Rectal smooth muscle tissue (tissue), 1 donor: ENCODE data around the gene WDR18.

Source experiments
- H3K27ac ChIP-seq: one replicate; pipeline ENCODE4 v1.7.0; 2013; ENCODE audit warnings: low read depth, low read length, inconsistent platforms
- H3K27me3 ChIP-seq: one replicate; pipeline ENCODE4 v1.7.0; 2013; ENCODE audit warnings: low read length; ENCODE audit not compliant: control insufficient read depth, insufficient read depth
- H3K36me3 ChIP-seq: one replicate; pipeline ENCODE4 v1.7.0; 2013; ENCODE audit warnings: low read length; ENCODE audit not compliant: control insufficient read depth, insufficient read depth
- H3K4me1 ChIP-seq: one replicate; pipeline ENCODE4 v1.7.0; 2013; ENCODE audit warnings: low read length; ENCODE audit not compliant: control insufficient read depth, insufficient read depth
- H3K4me3 ChIP-seq: one replicate; pipeline ENCODE4 v1.7.0; 2013; ENCODE audit warnings: low read length
- H3K9ac ChIP-seq: one replicate; pipeline ENCODE4 v1.7.0; 2013; ENCODE audit warnings: low read length

Gene WDR18

GRCh38 chr19:1037621-1038064, 53.5 kb downstream of the WDR18 start:
- Histone ChIP-seq H3K27me3 (peaks cover 3% of the 10 kb centered on the region), H3K9ac (no peak overlapping the region), H3K4me1 (peaks cover 9% of the 10 kb centered on the region), H3K36me3 (peaks cover 8% of the 10 kb centered on the region), H3K4me3 (peak overlapping the region; percentile 27), H3K27ac (no peak overlapping the region)

- no peak overlapping the region for H3K9ac ChIP-seq
Measured at GRCh38 chr19:1038978-1039645, 55.0 kb downstream of the WDR18 start.

GRCh38 chr19:1039646-1040475, 55.7 kb downstream of the WDR18 start, which contains the start of gene ABCA7:
TSS of gene ABCA7 (plus strand) at chr19:1040107. CDS start at chr19:1041362, 1,255 bp downstream.
- Histone ChIP-seq H3K4me3 (peak within 1 kb of the TSS; percentile 71), H3K27ac (no peak within 1 kb of the TSS), H3K27me3 (peaks cover 3% of the 10 kb centered on the region), H3K36me3 (peaks cover 8% of the 10 kb centered on the region), H3K9ac (no peak within 1 kb of the TSS), H3K4me1 (peaks cover 9% of the 10 kb centered on the region)

More at GRCh38 chr19:1038978-1039645, 55.0 kb downstream of the WDR18 start:
- Histone ChIP-seq H3K36me3 (peaks cover 8% of the 10 kb centered on the region), H3K27ac (no peak overlapping the region), H3K4me1 (peaks cover 9% of the 10 kb centered on the region), H3K4me3 (peak overlapping the region; percentile 60), H3K27me3 (peaks cover 3% of the 10 kb centered on the region)

- peaks cover 3% of the 10 kb centered on the region for H3K27me3 ChIP-seq
- peak overlapping the region; percentile 71 for H3K4me3 ChIP-seq
- peaks cover 5% of the 10 kb centered on the region for H3K36me3 ChIP-seq
- H3K27ac ChIP-seq, result no peak overlapping the region
- H3K9ac ChIP-seq, result no peak overlapping the region
- peaks cover 9% of the 10 kb centered on the region for H3K4me1 ChIP-seq
Measured at GRCh38 chr19:1040476-1041271, 56.5 kb downstream of the WDR18 start.

- Histone ChIP-seq H3K4me3 (peak overlapping the region; percentile 31), H3K27ac (no peak overlapping the region), H3K27me3 (peaks cover 3% of the 10 kb centered on the region), H3K4me1 (peaks cover 9% of the 10 kb centered on the region), H3K36me3 (peaks cover 2% of the 10 kb centered on the region), H3K9ac (no peak overlapping the region)
Measured at GRCh38 chr19:1041272-1041834, 57.2 kb downstream of the WDR18 start.

GRCh38 chr19:1041835-1042685, 57.9 kb downstream of the WDR18 start:
- Histone ChIP-seq H3K4me3 (peak overlapping the region; percentile 45), H3K36me3 (no peaks in the 10 kb centered on the region), H3K9ac (no peak overlapping the region), H3K27ac (no peak overlapping the region), H3K4me1 (peaks cover 9% of the 10 kb centered on the region), H3K27me3 (peaks cover 3% of the 10 kb centered on the region)

GRCh38 chr19:1042689-1043511, 58.8 kb downstream of the WDR18 start:
- no peaks in the 10 kb centered on the region for H3K36me3 ChIP-seq
- no peak overlapping the region for H3K27ac ChIP-seq
- H3K9ac ChIP-seq, result no peak overlapping the region
- H3K4me3 ChIP-seq, result no peak overlapping the region
- H3K27me3 ChIP-seq, result peaks cover 3% of the 10 kb centered on the region
- H3K4me1 ChIP-seq, result peaks cover 9% of the 10 kb centered on the region
